ENCODE data around the gene SEMA4A. TPM values are rescaled to one million over a fixed set of nuclear protein-coding genes. Genes with fewer than 3 reads are reported as not detected.

SEMA4A gene
- total and polyA plus RNA-seq, 9 of the 15 experiments (the other 6 are each of a cell fraction or from before 2014, with no cell fraction given) = 0.04 to 1.7 (median 0.45) TPM

- TF ChIP-seq RHOXF2B (CRISPR knock-in tag; conservative IDR thresholded peaks at IDR 0.05) (no peak), ZNF639 (CRISPR knock-in tag; conservative IDR thresholded peaks at IDR 0.05 in 1 of 2, IDR thresholded peaks at IDR 0.05 in 1 of 2) (no peak), FOXJ3 (CRISPR knock-in tag; IDR thresholded peaks at IDR 0.05) (no peak), ZNF24 (IDR thresholded peaks at IDR 0.05) (no peak), NR2C1 (IDR thresholded peaks at IDR 0.05) (no peak), NR2C1 (tag; IDR thresholded peaks at IDR 0.05) (no peak), ZBTB12 (CRISPR knock-in tag; IDR thresholded peaks at IDR 0.05) (no peak), MTA2 (IDR thresholded peaks at IDR 0.05; ENCODE audit: low read depth) (no peak), SRSF9 (IDR thresholded peaks at IDR 0.05; ENCODE audit: borderline replicate concordance, low read depth, low read length) (no peak), TBL1XR1 (IDR thresholded peaks at IDR 0.05; ENCODE audit: low read length in 2 of 2) (no peak), EP400 (IDR thresholded peaks at IDR 0.05) (no peak), ZNF395 (CRISPR knock-in tag; IDR thresholded peaks at IDR 0.05) (no peak), NCOR1 (IDR thresholded peaks at IDR 0.05) (no peak), MITF (IDR thresholded peaks at IDR 0.05) (no peak), POLR3G (IDR thresholded peaks at IDR 0.05; ENCODE audit: extremely low read depth, insufficient read length, insufficient replicate concordance) (no peak)
- TF ChIP-seq, protein P1, sequence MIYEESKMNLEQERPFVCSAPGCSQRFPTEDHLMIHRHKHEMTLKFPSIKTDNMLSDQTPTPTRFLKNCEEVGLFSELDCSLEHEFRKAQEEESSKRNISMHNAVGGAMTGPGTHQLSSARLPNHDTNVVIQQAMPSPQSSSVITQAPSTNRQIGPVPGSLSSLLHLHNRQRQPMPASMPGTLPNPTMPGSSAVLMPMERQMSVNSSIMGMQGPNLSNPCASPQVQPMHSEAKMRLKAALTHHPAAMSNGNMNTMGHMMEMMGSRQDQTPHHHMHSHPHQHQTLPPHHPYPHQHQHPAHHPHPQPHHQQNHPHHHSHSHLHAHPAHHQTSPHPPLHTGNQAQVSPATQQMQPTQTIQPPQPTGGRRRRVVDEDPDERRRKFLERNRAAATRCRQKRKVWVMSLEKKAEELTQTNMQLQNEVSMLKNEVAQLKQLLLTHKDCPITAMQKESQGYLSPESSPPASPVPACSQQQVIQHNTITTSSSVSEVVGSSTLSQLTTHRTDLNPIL (CRISPR knock-in tag; IDR thresholded peaks at IDR 0.05) = no peak
- TF ChIP-seq, protein P2, sequence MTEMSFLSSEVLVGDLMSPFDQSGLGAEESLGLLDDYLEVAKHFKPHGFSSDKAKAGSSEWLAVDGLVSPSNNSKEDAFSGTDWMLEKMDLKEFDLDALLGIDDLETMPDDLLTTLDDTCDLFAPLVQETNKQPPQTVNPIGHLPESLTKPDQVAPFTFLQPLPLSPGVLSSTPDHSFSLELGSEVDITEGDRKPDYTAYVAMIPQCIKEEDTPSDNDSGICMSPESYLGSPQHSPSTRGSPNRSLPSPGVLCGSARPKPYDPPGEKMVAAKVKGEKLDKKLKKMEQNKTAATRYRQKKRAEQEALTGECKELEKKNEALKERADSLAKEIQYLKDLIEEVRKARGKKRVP (CRISPR knock-in tag; IDR thresholded peaks at IDR 0.05) = no peak
These were observed 33.7 kb upstream of the SEMA4A start (continued) for GRCh38 chr1:156119503-156120209.
